K562 (cell line): Measurements from ENCODE around the gene ACAP2. TPM values are rescaled to one million over a fixed set of nuclear protein-coding genes. Genes with fewer than 3 reads are reported as not detected.

Experiments used
- ATAC-seq: fragments of 200-7000 bp; cut with Tn5 transposase; 3 replicates; pipeline ENCODE4 v1.9.1; 2020; ENCODE audit warnings: moderate library complexity
- BruUV-seq: library from RNA; stranded (reverse); fragments of 400-500 nt; replicated peaks from 2 replicates; lab custom pipeline; 2021; lab: Mats Ljungman, UMichigan
- CTCF ChIA-PET: fragments of 300-600 bp; formaldehyde crosslinking; extraction: SDS; loops from one replicate; lab custom pipeline; 2021; ENCODE audit warnings: low intra/inter-chr PET ratio; lab: Yijun Ruan, JAX
- POLR2A ChIA-PET: fragments of 300-600, 350-650 bp; sonication (Branson Sonifier 250); formaldehyde crosslinking; extraction: SDS; loops from one replicate; lab custom pipeline; 2021; ENCODE audit warnings: antibody characterized with exemption, inconsistent platforms; lab: Yijun Ruan, JAX
- DNase-seq, 4 experiments: peaks; one replicate each; pipeline versions ENCODE4 v3.0.0 to v3.0.0-alpha.2; 2011 to 2018; ENCODE audit warnings: low spot score in 3 of 4, mixed read lengths in 3 of 4; ENCODE audit errors: extremely low read depth in 1 of 4
- FAIRE-seq: peaks from 2 replicates; lab custom pipeline; 2011; peaks lifted over from hg19 to GRCh38; lab: Jason Lieb, UNC
- H2AFZ ChIP-seq: 2 replicates; pipeline ENCODE4 v1.6.0; 2011; ENCODE audit warnings: low read depth, low read length, control low read depth, inconsistent platforms
- H3K27ac ChIP-seq: fragments of 200-600 bp; 3 replicates; pipeline ENCODE4 v1.8.0; 2011; ENCODE audit warnings: low read depth, mild to moderate bottlenecking, control low read depth, inconsistent platforms, low read length, moderate library complexity, mixed read lengths; ENCODE audit errors: extremely low read depth
- H3K27me3 ChIP-seq, 2 experiments: fragments of 300-600 bp in 1 of 2; 2 replicates in 1 of 2; 3 replicates in 1 of 2; pipeline versions ENCODE4 v1.6.0 to v1.8.0; 2011; ENCODE audit warnings: inconsistent platforms in 2 of 2, low read length in 2 of 2, mild to moderate bottlenecking in 1 of 2, mixed read lengths in 1 of 2, moderate library complexity in 1 of 2; ENCODE audit not compliant: control insufficient read depth in 2 of 2, insufficient read depth in 2 of 2
- H3K36me3 ChIP-seq: fragments of 300-600 bp; 3 replicates; pipeline ENCODE4 v1.8.0; 2011; ENCODE audit warnings: mild to moderate bottlenecking, low read length, inconsistent platforms; ENCODE audit not compliant: control insufficient read depth, insufficient read depth
- H3K4me1 ChIP-seq, 2 experiments: fragments of 200-600 bp in 1 of 2; replicated peaks in 1 of 2; 2 replicates in 1 of 2; 3 replicates in 1 of 2; pipeline versions ENCODE4 v1.5.1 to v1.8.0; 2011; ENCODE audit warnings: inconsistent platforms in 2 of 2, low read length in 2 of 2, mild to moderate bottlenecking in 1 of 2, mixed read lengths in 1 of 2, moderate library complexity in 1 of 2; ENCODE audit not compliant: control insufficient read depth in 2 of 2, insufficient read depth in 2 of 2
- H3K4me2 ChIP-seq: 2 replicates; pipeline ENCODE4 v1.6.1; 2011; ENCODE audit warnings: low read length, control low read depth, inconsistent platforms, mixed read lengths; ENCODE audit not compliant: insufficient read depth
- H3K4me3 ChIP-seq: fragments of 200-600 bp; sonication (generic), shearing (Covaris generic); 2 replicates; pipeline ENCODE4 v1.5.1; 2016; ENCODE audit warnings: control low read depth, inconsistent platforms
- H3K79me2 ChIP-seq: fragments of 200-600 bp; 3 replicates; pipeline ENCODE4 v1.8.0; 2011; ENCODE audit warnings: low read length, inconsistent platforms; ENCODE audit not compliant: control insufficient read depth, insufficient read depth
- H3K9ac ChIP-seq, 2 experiments: 2 replicates each; pipeline versions ENCODE4 v1.6.0 to v1.6.1; 2011; ENCODE audit warnings: low read depth in 2 of 2, low read length in 2 of 2, control low read depth in 1 of 2, inconsistent platforms in 1 of 2, mild to moderate bottlenecking in 1 of 2, mixed read lengths in 1 of 2; ENCODE audit not compliant: insufficient read depth in 1 of 2
- H3K9me1 ChIP-seq: one replicate; pipeline ENCODE4 v1.6.0; 2011; ENCODE audit warnings: inconsistent platforms, mild to moderate bottlenecking, low read length, moderate library complexity; ENCODE audit not compliant: control insufficient read depth, insufficient read depth
- H3K9me3 ChIP-seq: replicated peaks from 2 replicates; pipeline ENCODE4 v1.5.1; 2011; ENCODE audit warnings: low read depth, low read length, inconsistent platforms; ENCODE audit not compliant: control insufficient read depth, insufficient read depth
- H4K20me1 ChIP-seq: replicated peaks from 2 replicates; pipeline ENCODE4 v1.6.1; 2011; ENCODE audit warnings: low read length, inconsistent platforms, mixed read lengths; ENCODE audit not compliant: control insufficient read depth, insufficient read depth
- CLOCK ChIP-seq: fragments of 250-450 bp; sonication (Bioruptor Pico); IDR thresholded peaks from 2 replicates; pipeline ENCODE4 v1.4.0; 2020; ENCODE audit warnings: mild to moderate bottlenecking, moderate library complexity, borderline replicate concordance
- E4F1 ChIP-seq: fragments of 250-450 bp; sonication (Bioruptor Pico); IDR thresholded peaks from 2 replicates; pipeline ENCODE4 v1.5.0; 2021; ENCODE audit warnings: mild to moderate bottlenecking, borderline replicate concordance
- FOS ChIP-seq: IDR thresholded peaks from 3 replicates; pipeline ENCODE4 v1.6.1; 2011; ENCODE audit not compliant: insufficient read length; ENCODE audit errors: extremely low read depth
- GATAD2A ChIP-seq: fragments of 450-650 bp; IDR thresholded peaks from 2 replicates; pipeline ENCODE4 v1.6.1; 2017
- GTF2B ChIP-seq: IDR thresholded peaks from 2 replicates; pipeline ENCODE4 v1.6.1; 2011; ENCODE audit not compliant: insufficient read length; ENCODE audit errors: extremely low read depth
- U2AF2 ChIP-seq: fragments of 200-400 bp; formaldehyde crosslinking; optimal IDR thresholded peaks from 2 replicates; pipeline ENCODE3; 2017; ENCODE audit warnings: low read depth, mild to moderate bottlenecking, low read length
- USF2 ChIP-seq: sonication (generic); formaldehyde crosslinking; IDR thresholded peaks from 2 replicates; pipeline ENCODE4 v1.5.0; 2020; ENCODE audit warnings: missing genetic modification reagents
- ZBTB26 ChIP-seq: fragments of 450-650 bp; formaldehyde crosslinking; IDR thresholded peaks from 2 replicates; pipeline ENCODE4 v1.4.0; 2022; ENCODE audit warnings: missing genetic modification characterization
- ZBTB5 ChIP-seq: fragments of 450-650 bp; IDR thresholded peaks from 2 replicates; pipeline ENCODE4 v1.6.1; 2017; ENCODE audit warnings: antibody characterized with exemption
- ZFPM2 ChIP-seq: fragments of 250-450 bp; sonication (Bioruptor Pico); IDR thresholded peaks from 2 replicates; pipeline ENCODE4 v1.5.1; 2022; ENCODE audit warnings: mild to moderate bottlenecking
- ZNF780A ChIP-seq: fragments of 250-450 bp; sonication (Bioruptor Pico); IDR thresholded peaks from 2 replicates; pipeline ENCODE4 v1.5.0; 2021; ENCODE audit warnings: mild to moderate bottlenecking
- WGBS: fragments of 100-300 bp; shearing (Covaris generic); methylation state at CpG from one replicate; pipeline ENCODE4 v1.1.6; 2016; ENCODE audit warnings: low coverage, mixed read lengths; ENCODE audit not compliant: insufficient coverage; ENCODE audit errors: missing lambda C conversion rate; 5-methylcytosine and 5-hydroxymethylcytosine counted together
- in situ Hi-C: fragments of 300-500 bp; cut with MboI; formaldehyde crosslinking; loops from 4 replicates; pipeline ENCODE4 v1.15.0; 2018; ENCODE audit warnings: inconsistent platforms, mixed read lengths
- intact Hi-C: fragments of 100-400 bp; cut with micrococcal nuclease; formaldehyde crosslinking; loops from 2 replicates; pipeline ENCODE4 v1.14.2; 2022
- polyA plus RNA-seq, 8 experiments: library from polyadenylated mRNA; depleted of rRNA in 4 of 8; stranded (reverse) in 5 of 8; unstranded in 3 of 8; fragments of >200 nt; fragmentation: Nextera tagmentation in 2 of 8; fragmentation: Illumina TruSeq in 1 of 8; extraction: Ambion mirVana in 2 of 8; extraction: Trizol in 1 of 8; gene quantifications; 2 replicates each; pipeline versions ENCODE4 v1.2.1 to v1.2.3, GENCODE V29; 2011 to 2014; ENCODE audit warnings: inconsistent platforms in 1 of 8, missing spikeins in 1 of 8
- total RNA-seq, 7 experiments: library from RNA; depleted of rRNA in 6 of 7; stranded (reverse); fragments of >200 nt in 6 of 7; fragmentation: Illumina TruSeq in 2 of 7; extraction: Trizol in 2 of 7; gene quantifications; 2 replicates each; pipeline versions ENCODE4 v1.2.1 to v1.2.3, GENCODE V29; 2011 to 2021; ENCODE audit warnings: low replicate concordance in 1 of 7

ACAP2 gene
- total and polyA plus RNA-seq, 9 of the 15 experiments (the other 6 are each of a cell fraction or from before 2014, with no cell fraction given) = 10.6 to 52.7 (median 34.4) TPM

GRCh38 chr3:195394700-195395099 is 48.1 kb downstream of the ACAP2 start (continued):
- no peak for TF ChIP-seq ZBTB5
- TF ChIP-seq U2AF2 = no peak
- TF ChIP-seq CLOCK (CRISPR knock-in tag) = no peak
- no peak for TF ChIP-seq GTF2B

- Histone ChIP-seq H3K79me2 (peaks cover 51% of the 10 kb centered on the region), H3K4me3 (no peak overlapping the region), H4K20me1 (no peaks in the 10 kb centered on the region), H3K9ac (no peak overlapping the region), H3K36me3 (peaks cover 4% of the 10 kb centered on the region; the same call in 1 of the 3 replicates), H3K9me3 (no peaks in the 10 kb centered on the region), H3K27me3 (no peaks in the 10 kb centered on the region), H2AFZ (no peak overlapping the region), H3K27ac (no peak overlapping the region), H3K9me1 (no peaks in the 10 kb centered on the region), H3K4me1 (peaks cover 0 to 5% of the 10 kb centered on the region in 2 experiments; a peak in 1 of 5 replicates), H3K4me2 (no peak overlapping the region)
- ATAC-seq (no peak), DNase-seq (no peak), FAIRE-seq (no peak)
- BruUV-seq = no TSS peak
- 94% methylated on average over 7 of the region's 7 CpGs for WGBS
- in situ Hi-C loops (no loop called here), intact Hi-C loops (no loop called here)
- POLR2A ChIA-PET = interaction anchor here (0.5 kb wide), 1 partner anchor 1188 kb away, joined by 4 read pairs; no protein-coding TSS in a partner anchor
- CTCF ChIA-PET = no interaction called here
- TF ChIP-seq ZFPM2 (CRISPR knock-in tag) = no peak
- no peak for TF ChIP-seq GATAD2A
- no peak for TF ChIP-seq ZBTB26 (CRISPR knock-in tag)
- no peak for TF ChIP-seq USF2 (CRISPR knock-in tag)
- TF ChIP-seq E4F1 (CRISPR knock-in tag) = no peak
- no peak for TF ChIP-seq FOS
- TF ChIP-seq ZNF780A (CRISPR knock-in tag) = no peak
Observed at GRCh38 chr3:195394024-195394423, 48.8 kb downstream of the ACAP2 start.
